ENCODE data around the gene SLC22A4.

Gene SLC22A4

GRCh38 chr5:132375957-132376356 is 81.8 kb downstream of the SLC22A4 start:
- Histone ChIP-seq H2BK5ac (ENCODE audit: low read depth, low read length, poor library complexity, severe bottlenecking) (no peak overlapping the region), H3K79me1 (replicated peaks; ENCODE audit: low read length, poor library complexity, severe bottlenecking) (peaks cover 44% of the 10 kb centered on the region), H2BK15ac (ENCODE audit: low read depth, poor library complexity, severe bottlenecking) (no peak overlapping the region), H3K14ac (ENCODE audit: low read length in 2 of 2) (no peak overlapping the region), H3K4me2 (ENCODE audit: low read length, poor library complexity, severe bottlenecking) (no peak overlapping the region), H4K91ac (ENCODE audit: low read length) (no peak overlapping the region), H3K27me3 (ENCODE audit: control insufficient read depth in 1 of 2, insufficient read depth in 1 of 2, low read length in 2 of 2) (no peaks in the 10 kb centered on the region), H3K9me3 (ENCODE audit: control insufficient read depth, low read length) (no peaks in the 10 kb centered on the region), H3K36me3 (ENCODE audit: control insufficient read depth in 1 of 2, insufficient read depth in 2 of 2, low read depth in 1 of 2, low read length in 2 of 2) (peaks cover 0 to 17% of the 10 kb centered on the region in 2 experiments), H3K4me1 (ENCODE audit: control insufficient read depth, insufficient read depth, low read depth, low read length) (peaks cover 30% of the 10 kb centered on the region), H2BK120ac (ENCODE audit: low read depth, low read length) (no peak overlapping the region), H3K23ac (ENCODE audit: low read length in 2 of 2) (no peak overlapping the region), H3K4ac (ENCODE audit: low read depth in 1 of 2, low read length in 2 of 2) (no peak overlapping the region), H3K9ac (ENCODE audit: low read length) (no peak overlapping the region), H4K8ac (ENCODE audit: low read length) (no peak overlapping the region), H3K27ac (ENCODE audit: low read length, poor library complexity, severe bottlenecking) (no peak overlapping the region), H2AK5ac (ENCODE audit: low read length, severe bottlenecking) (peak overlapping the region; percentile 19), H3K18ac (ENCODE audit: low read depth in 1 of 2, low read length in 2 of 2) (no peak overlapping the region), H2BK12ac (ENCODE audit: low read length in 2 of 2) (no peak overlapping the region), H2AFZ (ENCODE audit: low read depth, low read length) (no peak overlapping the region), H3K4me3 (ENCODE audit: insufficient read depth in 1 of 2, low read depth in 1 of 2, low read length in 2 of 2) (no peak overlapping the region)
- no peak for DNase-seq
- 82% methylated on average over 3 of the region's 3 CpGs for WGBS

DNA sequence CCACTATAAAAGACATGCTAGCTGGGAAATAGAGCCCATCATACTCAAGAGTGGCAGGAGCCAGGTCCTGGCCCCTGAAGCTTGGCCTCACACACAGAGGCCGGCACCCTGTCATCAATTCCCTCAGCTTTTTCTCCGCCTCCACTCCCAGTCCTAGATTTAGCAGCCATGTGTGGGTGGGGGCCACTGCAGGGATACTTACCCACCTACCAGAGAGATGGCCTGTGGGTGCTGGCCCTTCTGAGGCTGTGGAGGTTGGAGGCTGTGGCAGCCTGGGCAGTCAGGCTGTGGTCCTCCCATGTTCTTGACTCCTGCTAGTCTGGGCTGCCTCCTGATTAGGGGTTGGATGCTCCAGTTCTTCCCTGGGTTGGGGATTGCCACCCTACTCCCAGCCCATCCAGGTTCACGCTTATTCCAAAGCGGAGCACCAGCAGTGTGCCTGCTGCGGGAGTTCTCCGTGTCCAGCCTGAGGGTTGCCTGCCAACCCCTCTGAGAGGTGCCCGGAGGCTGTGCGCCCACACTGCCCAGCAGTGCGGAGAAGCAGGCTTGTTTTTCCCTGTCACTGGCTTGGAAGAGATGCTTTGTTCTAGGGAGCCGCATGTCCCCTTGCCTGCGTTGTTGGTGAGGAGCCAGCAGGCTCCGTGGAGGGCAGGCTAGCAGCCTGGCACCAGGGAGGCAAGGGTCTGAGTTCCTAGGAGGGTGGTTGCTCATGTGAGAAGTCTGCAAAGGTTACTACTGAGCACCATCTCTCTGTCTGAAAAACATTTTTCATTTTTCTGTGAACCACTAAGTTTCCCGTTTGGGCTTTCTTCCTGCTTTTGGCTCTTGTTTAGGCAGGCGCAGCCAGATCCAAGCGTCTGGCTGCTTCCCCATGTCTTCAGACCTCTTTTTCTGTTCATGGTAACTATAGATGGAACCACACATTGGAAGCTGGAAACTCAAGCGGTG is 82.8 kb downstream of the SLC22A4 start:
- H4K91ac ChIP-seq (ENCODE audit: low read length) = no peak overlapping the region
- no peak overlapping the region for H2AK5ac ChIP-seq (ENCODE audit: low read length, severe bottlenecking)
- H3K4ac ChIP-seq (ENCODE audit: low read depth in 1 of 2, low read length in 2 of 2) = no peak overlapping the region
- no peaks in the 10 kb centered on the region for H3K27me3 ChIP-seq (ENCODE audit: control insufficient read depth in 1 of 2, insufficient read depth in 1 of 2, low read length in 2 of 2)
- H3K14ac ChIP-seq (ENCODE audit: low read length in 2 of 2) = no peak overlapping the region
- 96% methylated on average over 15 of the region's 16 CpGs for WGBS
- no peak overlapping the region for H2AFZ ChIP-seq (ENCODE audit: low read depth, low read length)
- peak overlapping the region in 1 of 2 experiments; percentile 34 for H3K23ac ChIP-seq (ENCODE audit: low read length in 2 of 2)
- H4K8ac ChIP-seq (ENCODE audit: low read length) = peak overlapping the region; percentile 61
- H2BK120ac ChIP-seq (ENCODE audit: low read depth, low read length) = no peak overlapping the region
- H2BK12ac ChIP-seq (ENCODE audit: low read length in 2 of 2) = no peak overlapping the region
- peaks cover 26% of the 10 kb centered on the region for H3K4me1 ChIP-seq (ENCODE audit: control insufficient read depth, insufficient read depth, low read depth, low read length)
- no peaks in the 10 kb centered on the region for H3K9me3 ChIP-seq (ENCODE audit: control insufficient read depth, low read length)
- H3K4me3 ChIP-seq (ENCODE audit: insufficient read depth in 1 of 2, low read depth in 1 of 2, low read length in 2 of 2) = no peak overlapping the region
- peaks cover 44% of the 10 kb centered on the region for H3K79me1 ChIP-seq (replicated peaks; ENCODE audit: low read length, poor library complexity, severe bottlenecking)
- H3K36me3 ChIP-seq (ENCODE audit: control insufficient read depth in 1 of 2, insufficient read depth in 2 of 2, low read depth in 1 of 2, low read length in 2 of 2) = peaks cover 0 to 19% of the 10 kb centered on the region in 2 experiments
- no peak overlapping the region for H3K27ac ChIP-seq (ENCODE audit: low read length, poor library complexity, severe bottlenecking)
- DNase-seq = no peak
- no peak overlapping the region for H2BK5ac ChIP-seq (ENCODE audit: low read depth, low read length, poor library complexity, severe bottlenecking)
- H3K18ac ChIP-seq (ENCODE audit: low read depth in 1 of 2, low read length in 2 of 2) = no peak overlapping the region
- no peak overlapping the region for H3K4me2 ChIP-seq (ENCODE audit: low read length, poor library complexity, severe bottlenecking)
- no peak overlapping the region for H2BK15ac ChIP-seq (ENCODE audit: low read depth, poor library complexity, severe bottlenecking)
- peak overlapping the region; percentile 19 for H3K9ac ChIP-seq (ENCODE audit: low read length)

- H3K9me3 ChIP-seq (ENCODE audit: control insufficient read depth, low read length) = no peaks in the 10 kb centered on the region
- H3K36me3 ChIP-seq (ENCODE audit: control insufficient read depth in 1 of 2, insufficient read depth in 2 of 2, low read depth in 1 of 2, low read length in 2 of 2) = peaks cover 0 to 19% of the 10 kb centered on the region in 2 experiments
- H3K23ac ChIP-seq (ENCODE audit: low read length in 2 of 2) = no peak overlapping the region
- no peak overlapping the region for H2BK15ac ChIP-seq (ENCODE audit: low read depth, poor library complexity, severe bottlenecking)
- H3K4ac ChIP-seq (ENCODE audit: low read depth in 1 of 2, low read length in 2 of 2) = no peak overlapping the region
- H3K9ac ChIP-seq (ENCODE audit: low read length) = no peak overlapping the region
- no peaks in the 10 kb centered on the region for H3K27me3 ChIP-seq (ENCODE audit: control insufficient read depth in 1 of 2, insufficient read depth in 1 of 2, low read length in 2 of 2)
- no peak overlapping the region for H4K91ac ChIP-seq (ENCODE audit: low read length)
- DNase-seq = no peak
- no peak overlapping the region for H3K4me3 ChIP-seq (ENCODE audit: insufficient read depth in 1 of 2, low read depth in 1 of 2, low read length in 2 of 2)
- H3K14ac ChIP-seq (ENCODE audit: low read length in 2 of 2) = no peak overlapping the region
- H3K79me1 ChIP-seq (replicated peaks; ENCODE audit: low read length, poor library complexity, severe bottlenecking) = peaks cover 46% of the 10 kb centered on the region
- H3K27ac ChIP-seq (ENCODE audit: low read length, poor library complexity, severe bottlenecking) = no peak overlapping the region
- H4K8ac ChIP-seq (ENCODE audit: low read length) = no peak overlapping the region
- 83% methylated on average over 7 of the region's 7 CpGs for WGBS
- H2AFZ ChIP-seq (ENCODE audit: low read depth, low read length) = no peak overlapping the region
- no peak overlapping the region for H2BK120ac ChIP-seq (ENCODE audit: low read depth, low read length)
- no peak overlapping the region for H3K4me2 ChIP-seq (ENCODE audit: low read length, poor library complexity, severe bottlenecking)
- no peak overlapping the region for H3K18ac ChIP-seq (ENCODE audit: low read depth in 1 of 2, low read length in 2 of 2)
- H2AK5ac ChIP-seq (ENCODE audit: low read length, severe bottlenecking) = peak overlapping the region; percentile 39
- peaks cover 20% of the 10 kb centered on the region for H3K4me1 ChIP-seq (ENCODE audit: control insufficient read depth, insufficient read depth, low read depth, low read length)
- no peak overlapping the region for H2BK5ac ChIP-seq (ENCODE audit: low read depth, low read length, poor library complexity, severe bottlenecking)
- H2BK12ac ChIP-seq (ENCODE audit: low read length in 2 of 2) = no peak overlapping the region
Observed at GRCh38 chr5:132377738-132378137, 83.5 kb downstream of the SLC22A4 start.

- DNase-seq = no peak
- Histone ChIP-seq H3K27me3 (ENCODE audit: control insufficient read depth in 1 of 2, insufficient read depth in 1 of 2, low read length in 2 of 2) (no peaks in the 10 kb centered on the region), H3K4me1 (ENCODE audit: control insufficient read depth, insufficient read depth, low read depth, low read length) (peaks cover 20% of the 10 kb centered on the region), H3K4me2 (ENCODE audit: low read length, poor library complexity, severe bottlenecking) (no peak overlapping the region), H3K14ac (ENCODE audit: low read length in 2 of 2) (no peak overlapping the region), H3K9ac (ENCODE audit: low read length) (no peak overlapping the region), H2AK5ac (ENCODE audit: low read length, severe bottlenecking) (no peak overlapping the region), H3K36me3 (ENCODE audit: control insufficient read depth in 1 of 2, insufficient read depth in 2 of 2, low read depth in 1 of 2, low read length in 2 of 2) (peaks cover 0 to 19% of the 10 kb centered on the region in 2 experiments), H2BK5ac (ENCODE audit: low read depth, low read length, poor library complexity, severe bottlenecking) (no peak overlapping the region), H3K27ac (ENCODE audit: low read length, poor library complexity, severe bottlenecking) (peak overlapping the region; percentile 11), H3K4me3 (ENCODE audit: insufficient read depth in 1 of 2, low read depth in 1 of 2, low read length in 2 of 2) (no peak overlapping the region), H3K79me1 (replicated peaks; ENCODE audit: low read length, poor library complexity, severe bottlenecking) (peaks cover 45% of the 10 kb centered on the region), H4K91ac (ENCODE audit: low read length) (no peak overlapping the region), H3K9me3 (ENCODE audit: control insufficient read depth, low read length) (no peaks in the 10 kb centered on the region), H3K23ac (ENCODE audit: low read length in 2 of 2) (no peak overlapping the region), H3K4ac (ENCODE audit: low read depth in 1 of 2, low read length in 2 of 2) (no peak overlapping the region), H4K8ac (ENCODE audit: low read length) (no peak overlapping the region), H2AFZ (ENCODE audit: low read depth, low read length) (no peak overlapping the region), H3K18ac (ENCODE audit: low read depth in 1 of 2, low read length in 2 of 2) (no peak overlapping the region), H2BK120ac (ENCODE audit: low read depth, low read length) (no peak overlapping the region), H2BK12ac (ENCODE audit: low read length in 2 of 2) (no peak overlapping the region), H2BK15ac (ENCODE audit: low read depth, poor library complexity, severe bottlenecking) (no peak overlapping the region)
- 85% methylated on average over 3 of the region's 3 CpGs for WGBS
Observed at GRCh38 chr5:132378580-132378979, 84.4 kb downstream of the SLC22A4 start.
